Rectal smooth muscle tissue (tissue), 1 donor: Measurements from ENCODE around the gene AP2S1.
"Not testable (repeated sequence)": the region's sequence is repeated elsewhere in the genome, so short reads cannot be mapped to it uniquely, and the experiment has no call there.

Source experiments
- H3K27ac ChIP-seq: one replicate; pipeline ENCODE4 v1.7.0; 2013; ENCODE audit warnings: low read depth, low read length, inconsistent platforms
- H3K27me3 ChIP-seq: one replicate; pipeline ENCODE4 v1.7.0; 2013; ENCODE audit warnings: low read length; ENCODE audit not compliant: control insufficient read depth, insufficient read depth
- H3K36me3 ChIP-seq: one replicate; pipeline ENCODE4 v1.7.0; 2013; ENCODE audit warnings: low read length; ENCODE audit not compliant: control insufficient read depth, insufficient read depth
- H3K4me1 ChIP-seq: one replicate; pipeline ENCODE4 v1.7.0; 2013; ENCODE audit warnings: low read length; ENCODE audit not compliant: control insufficient read depth, insufficient read depth
- H3K4me3 ChIP-seq: one replicate; pipeline ENCODE4 v1.7.0; 2013; ENCODE audit warnings: low read length
- H3K9ac ChIP-seq: one replicate; pipeline ENCODE4 v1.7.0; 2013; ENCODE audit warnings: low read length

AP2S1 gene

GRCh38 chr19:46824890-46825730, 25.5 kb downstream of the AP2S1 start:
- Histone ChIP-seq H3K9ac (no peak overlapping the region), H3K27me3 (no peaks in the 10 kb centered on the region), H3K36me3 (no peaks in the 10 kb centered on the region), H3K4me1 (no peaks in the 10 kb centered on the region), H3K4me3 (no peak overlapping the region), H3K27ac (no peak overlapping the region)

GRCh38 chr19:46823049-46823448, 27.6 kb downstream of the AP2S1 start:
- Histone ChIP-seq H3K4me3 (no peak overlapping the region), H3K9ac (no peak overlapping the region), H3K27me3 (no peaks in the 10 kb centered on the region), H3K4me1 (no peaks in the 10 kb centered on the region), H3K27ac (no peak overlapping the region), H3K36me3 (no peaks in the 10 kb centered on the region)

- H3K27me3 ChIP-seq, H3K9ac ChIP-seq, H3K4me3 ChIP-seq, H3K4me1 ChIP-seq, H3K27ac ChIP-seq, H3K36me3 ChIP-seq: not testable (repeated sequence)
Observed at GRCh38 chr19:46822410-46822787, 28.2 kb downstream of the AP2S1 start.

GRCh38 chr19:46821512-46822409, 28.9 kb downstream of the AP2S1 start:
- H3K4me3 ChIP-seq, result no peak overlapping the region
- H3K36me3 ChIP-seq, result no peaks in the 10 kb centered on the region
- no peaks in the 10 kb centered on the region for H3K27me3 ChIP-seq
- H3K9ac ChIP-seq, result no peak overlapping the region
- H3K4me1 ChIP-seq, result no peaks in the 10 kb centered on the region
- no peak overlapping the region for H3K27ac ChIP-seq

- Histone ChIP-seq H3K4me1 (no peaks in the 10 kb centered on the region), H3K4me3 (no peak overlapping the region), H3K36me3 (no peaks in the 10 kb centered on the region), H3K27ac (no peak overlapping the region), H3K27me3 (no peaks in the 10 kb centered on the region), H3K9ac (no peak overlapping the region)
Observed at GRCh38 chr19:46818812-46819211, 31.8 kb downstream of the AP2S1 start.

- Histone ChIP-seq H3K4me1 (no peaks in the 10 kb centered on the region), H3K27me3 (no peaks in the 10 kb centered on the region), H3K9ac (no peak overlapping the region), H3K4me3 (no peak overlapping the region), H3K27ac (no peak overlapping the region), H3K36me3 (no peaks in the 10 kb centered on the region)
Observed at GRCh38 chr19:46815833-46816627, 34.6 kb downstream of the AP2S1 start.

- no peaks in the 10 kb centered on the region for H3K27me3 ChIP-seq
- H3K4me1 ChIP-seq, result no peaks in the 10 kb centered on the region
- H3K9ac ChIP-seq, result no peak overlapping the region
- H3K36me3 ChIP-seq, result no peaks in the 10 kb centered on the region
- H3K4me3 ChIP-seq, result no peak overlapping the region
- no peak overlapping the region for H3K27ac ChIP-seq
Observed at GRCh38 chr19:46813839-46814358, 36.7 kb downstream of the AP2S1 start.

- no peaks in the 10 kb centered on the region for H3K4me1 ChIP-seq
- no peak overlapping the region for H3K27ac ChIP-seq
- H3K36me3 ChIP-seq, result no peaks in the 10 kb centered on the region
- H3K27me3 ChIP-seq, result no peaks in the 10 kb centered on the region
- no peak overlapping the region for H3K9ac ChIP-seq
- H3K4me3 ChIP-seq, result no peak overlapping the region
Observed at GRCh38 chr19:46812977-46813838, 37.4 kb downstream of the AP2S1 start.

GRCh38 chr19:46809534-46810272, 40.9 kb downstream of the AP2S1 start:
- no peak overlapping the region for H3K4me3 ChIP-seq
- H3K9ac ChIP-seq, result no peak overlapping the region

GRCh38 chr19:46806656-46807055, 44.0 kb downstream of the AP2S1 start:
- Histone ChIP-seq H3K9ac (no peak overlapping the region), H3K27ac (no peak overlapping the region), H3K36me3 (no peaks in the 10 kb centered on the region)

More at GRCh38 chr19:46809534-46810272, 40.9 kb downstream of the AP2S1 start:
- Histone ChIP-seq H3K27me3 (no peaks in the 10 kb centered on the region), H3K27ac (no peak overlapping the region), H3K4me1 (no peaks in the 10 kb centered on the region), H3K36me3 (no peaks in the 10 kb centered on the region)

GRCh38 chr19:46804432-46804831, 46.2 kb downstream of the AP2S1 start:
- not testable (repeated sequence) for H3K4me3 ChIP-seq, H3K27ac ChIP-seq, H3K9ac ChIP-seq, H3K27me3 ChIP-seq, H3K36me3 ChIP-seq, H3K4me1 ChIP-seq

More at GRCh38 chr19:46806656-46807055, 44.0 kb downstream of the AP2S1 start:
- Histone ChIP-seq H3K4me3 (no peak overlapping the region), H3K4me1 (no peaks in the 10 kb centered on the region), H3K27me3 (no peaks in the 10 kb centered on the region)
